GM21737 (cell line): ENCODE data around the gene ATP2B2.

Source experiments
- ATAC-seq: cut with Tn5 transposase; IDR thresholded peaks from one replicate; pipeline ENCODE4 v1.9.1; 2021; ENCODE audit warnings: mild to moderate bottlenecking, moderate library complexity; ENCODE audit not compliant: unreplicated experiment

Gene ATP2B2

GRCh38 chr3:10368512-10368911, 136.9 kb downstream of the ATP2B2 start:
- ATAC-seq, result no peak

GRCh38 chr3:10367506-10367905, 137.9 kb downstream of the ATP2B2 start:
- ATAC-seq, result no peak

- no peak for ATAC-seq
Observed at GRCh38 chr3:10366651-10367101, 138.7 kb downstream of the ATP2B2 start.

GRCh38 chr3:10365791-10366190, 139.6 kb downstream of the ATP2B2 start:
- ATAC-seq, result no peak

DNA sequence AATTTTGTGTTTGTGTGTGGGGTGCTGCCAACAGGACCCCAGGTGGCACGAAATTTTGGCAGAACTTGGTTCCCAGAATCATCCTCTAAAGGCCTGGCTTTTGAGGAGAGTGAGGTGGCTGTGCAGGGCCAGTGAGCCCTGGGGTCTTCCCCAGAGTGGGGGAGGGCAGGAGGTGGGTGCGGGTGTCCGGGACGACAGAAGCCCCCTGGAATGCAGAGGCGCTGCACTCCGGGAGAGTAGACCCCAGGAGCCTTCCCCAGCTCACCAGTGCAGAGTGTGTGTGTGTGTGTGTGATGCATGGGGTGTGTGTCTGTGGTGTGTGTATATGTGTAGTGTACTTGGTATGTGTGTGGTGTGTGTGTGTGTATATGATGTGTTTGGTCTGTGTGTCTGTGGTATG, 140.1 kb downstream of the ATP2B2 start:
- ATAC-seq, result no peak

DNA sequence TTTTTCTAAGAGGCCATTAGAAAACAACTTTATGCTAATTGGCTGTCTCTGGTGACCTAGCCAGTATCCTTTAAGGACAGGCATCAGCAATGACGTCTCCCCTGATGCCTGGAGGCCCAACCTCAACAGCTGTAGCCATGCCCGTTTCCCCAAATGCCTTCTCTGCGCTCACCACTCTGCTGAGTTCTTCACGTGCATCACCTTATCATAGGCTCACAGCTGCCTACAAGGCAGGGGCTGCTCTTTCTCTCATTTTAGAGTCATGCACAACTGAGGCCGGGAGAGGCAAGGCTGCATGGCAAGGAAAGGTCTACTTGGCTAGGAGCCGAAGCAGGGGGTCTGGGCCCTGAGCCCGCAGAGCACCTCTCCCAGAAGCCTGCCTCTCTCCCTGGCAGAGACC, 140.6 kb downstream of the ATP2B2 start:
- ATAC-seq, result no peak

GRCh38 chr3:10363935-10364334, 141.5 kb downstream of the ATP2B2 start:
- ATAC-seq, result no peak

GRCh38 chr3:10361375-10361774, 144.0 kb downstream of the ATP2B2 start:
- no peak for ATAC-seq

- ATAC-seq, result no peak
Observed at GRCh38 chr3:10360478-10360877, 144.9 kb downstream of the ATP2B2 start.

- no peak for ATAC-seq
Observed at GRCh38 chr3:10359761-10360161, 145.6 kb downstream of the ATP2B2 start.

- ATAC-seq, result no peak
Observed at GRCh38 chr3:10358309-10358980, 146.9 kb downstream of the ATP2B2 start.

DNA sequence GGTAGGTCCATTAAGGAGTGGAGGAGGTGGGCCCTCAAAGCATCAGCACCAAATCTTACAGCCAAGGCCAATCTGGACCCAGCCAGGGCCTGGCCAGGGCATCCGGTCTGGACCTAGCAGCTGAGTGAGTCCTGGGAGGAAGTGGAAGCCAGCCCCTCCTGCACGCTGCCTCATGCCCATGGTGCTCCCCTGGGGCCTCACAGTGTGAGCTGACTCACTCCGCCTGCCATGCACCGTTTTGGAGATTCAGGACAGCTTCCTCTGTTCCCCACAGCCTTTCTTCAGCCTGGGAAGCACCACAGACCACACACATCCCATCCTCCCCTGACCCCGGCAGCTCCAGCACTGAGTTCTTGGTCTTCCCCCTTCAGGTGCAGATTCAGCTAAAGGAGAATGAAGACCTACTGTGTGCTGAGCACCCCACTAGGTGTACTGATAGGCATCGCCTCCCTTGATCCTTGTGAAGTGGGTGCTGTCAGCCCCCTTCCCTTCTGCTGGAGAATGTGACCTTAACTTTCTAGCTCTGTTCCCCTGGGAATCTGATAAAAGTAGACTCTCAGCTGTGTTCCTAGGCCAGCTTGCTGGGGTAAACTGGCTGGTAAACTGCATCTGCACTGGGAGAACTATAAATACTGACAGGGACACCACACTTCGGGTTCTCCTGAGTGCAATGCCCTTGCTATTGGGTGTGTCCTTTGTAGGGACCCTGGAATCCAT, 147.6 kb downstream of the ATP2B2 start:
- ATAC-seq, result no peak

- no peak for ATAC-seq
Observed at GRCh38 chr3:10357095-10357494, 148.3 kb downstream of the ATP2B2 start.

DNA sequence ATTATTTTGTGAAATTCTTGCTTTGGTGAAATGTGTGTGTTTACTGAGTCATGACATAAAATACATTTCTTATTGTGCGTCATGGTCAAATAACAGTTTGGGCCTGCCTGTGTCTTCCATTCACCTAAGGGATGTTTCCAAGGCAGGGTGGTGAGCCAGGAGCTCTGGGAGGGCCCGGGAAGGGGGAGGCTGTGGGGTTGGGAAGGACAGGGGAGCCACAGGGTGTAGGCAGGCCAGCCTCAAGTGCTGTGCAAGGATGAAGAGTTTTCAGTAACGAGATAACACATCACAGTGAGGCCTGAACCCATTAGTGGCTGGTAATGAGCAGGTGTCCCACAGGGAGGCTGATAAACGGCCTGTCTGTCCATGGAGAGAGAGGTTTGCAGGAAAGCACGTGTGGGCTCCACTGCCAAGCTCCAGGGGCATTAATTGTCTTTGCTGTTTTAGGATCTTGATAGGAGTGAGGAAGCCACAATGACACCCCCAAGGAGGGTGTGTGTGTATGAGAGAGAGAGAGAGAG, 148.9 kb downstream of the ATP2B2 start:
- no peak for ATAC-seq

GRCh38 chr3:10354361-10355015, 150.9 kb downstream of the ATP2B2 start:
- no peak for ATAC-seq

DNA sequence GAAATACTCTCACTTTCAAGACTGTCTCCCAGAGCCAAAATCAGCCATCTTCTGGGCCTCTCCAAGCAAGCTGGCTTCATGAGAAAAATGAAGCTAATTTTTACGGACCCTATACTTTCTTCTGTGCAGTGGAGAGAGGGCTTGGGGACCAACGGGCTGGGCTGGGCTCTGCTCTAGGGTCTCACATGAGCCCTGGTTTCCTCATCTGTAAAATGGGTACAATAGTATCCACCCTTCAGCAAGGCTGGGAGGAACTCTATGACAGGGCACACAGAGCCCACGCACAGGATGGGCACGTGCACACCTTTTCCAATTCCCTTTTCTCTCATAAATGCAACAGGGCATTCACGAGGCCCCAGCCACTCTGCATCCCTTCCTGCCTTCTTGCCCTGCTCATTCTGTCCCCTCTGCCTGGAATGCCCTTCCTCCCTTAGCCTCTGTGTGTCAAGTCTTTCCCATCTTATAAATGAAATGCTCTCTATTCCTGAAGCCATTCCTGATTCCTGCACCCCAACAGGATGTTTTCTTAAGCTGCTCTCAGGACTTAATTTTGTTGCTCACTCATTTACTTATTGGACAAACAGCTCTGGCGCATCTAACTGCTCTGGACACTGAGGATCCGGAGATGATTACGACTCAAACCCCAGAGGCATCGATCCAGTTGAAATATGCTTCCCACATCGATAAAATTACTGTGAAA, 151.6 kb downstream of the ATP2B2 start:
- ATAC-seq, result no peak

DNA sequence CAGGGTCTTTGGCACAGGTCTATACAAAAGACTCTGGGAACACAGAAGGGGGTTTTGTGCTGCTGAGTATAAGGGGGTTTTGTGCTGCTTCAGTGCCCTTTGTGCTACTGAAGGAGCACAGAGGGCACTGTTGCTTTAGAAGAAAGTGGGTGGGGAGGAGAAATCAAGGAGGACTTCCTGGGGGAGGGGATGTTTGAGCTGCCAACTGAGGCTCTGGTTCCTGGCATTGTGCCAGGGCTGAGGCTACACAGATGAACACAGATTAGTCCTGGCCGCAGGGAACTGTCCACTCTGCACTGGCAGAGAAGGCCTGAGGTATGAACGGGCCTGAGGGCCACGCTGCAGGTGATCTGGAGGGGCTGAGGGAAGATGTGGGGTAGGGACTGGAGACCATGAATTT, 152.2 kb downstream of the ATP2B2 start:
- ATAC-seq, result no peak

DNA sequence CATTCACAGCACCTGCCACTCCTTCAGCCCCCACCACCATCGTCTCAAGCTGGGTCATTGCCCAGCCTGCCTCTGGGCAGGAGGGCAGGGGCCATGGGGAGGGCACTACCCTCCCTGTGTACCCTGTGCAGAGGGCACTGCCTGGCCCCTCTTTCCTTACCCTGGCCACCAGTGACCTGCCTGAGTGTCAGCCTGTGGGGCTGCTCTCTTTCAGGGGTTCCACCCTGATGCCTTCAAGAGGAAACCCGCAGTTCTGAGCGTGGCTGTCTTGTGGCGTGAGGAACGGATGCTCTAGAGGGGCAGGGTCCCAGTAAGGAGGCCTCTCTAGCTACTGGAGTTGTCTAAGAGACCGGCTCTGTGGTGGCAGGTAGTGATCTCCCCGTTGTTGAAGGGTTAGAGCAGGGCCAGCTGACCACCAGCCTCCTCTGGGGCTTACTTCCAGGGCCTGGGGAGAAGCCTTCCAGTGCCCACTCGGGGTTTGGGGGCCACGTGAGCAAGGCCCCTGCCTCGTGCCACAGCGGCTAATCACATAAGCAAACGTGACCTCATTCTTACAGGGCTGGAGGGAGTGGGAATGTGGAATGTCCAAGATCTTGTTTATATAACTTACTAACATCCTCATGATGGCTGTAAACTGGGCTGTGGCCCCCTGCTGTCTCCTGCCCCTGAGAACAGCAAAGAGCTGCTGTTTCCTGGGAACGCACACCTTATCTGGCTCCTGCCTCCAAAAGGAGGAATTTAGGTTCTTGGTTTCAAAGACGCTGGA, 153.1 kb downstream of the ATP2B2 start:
- ATAC-seq, result no peak

DNA sequence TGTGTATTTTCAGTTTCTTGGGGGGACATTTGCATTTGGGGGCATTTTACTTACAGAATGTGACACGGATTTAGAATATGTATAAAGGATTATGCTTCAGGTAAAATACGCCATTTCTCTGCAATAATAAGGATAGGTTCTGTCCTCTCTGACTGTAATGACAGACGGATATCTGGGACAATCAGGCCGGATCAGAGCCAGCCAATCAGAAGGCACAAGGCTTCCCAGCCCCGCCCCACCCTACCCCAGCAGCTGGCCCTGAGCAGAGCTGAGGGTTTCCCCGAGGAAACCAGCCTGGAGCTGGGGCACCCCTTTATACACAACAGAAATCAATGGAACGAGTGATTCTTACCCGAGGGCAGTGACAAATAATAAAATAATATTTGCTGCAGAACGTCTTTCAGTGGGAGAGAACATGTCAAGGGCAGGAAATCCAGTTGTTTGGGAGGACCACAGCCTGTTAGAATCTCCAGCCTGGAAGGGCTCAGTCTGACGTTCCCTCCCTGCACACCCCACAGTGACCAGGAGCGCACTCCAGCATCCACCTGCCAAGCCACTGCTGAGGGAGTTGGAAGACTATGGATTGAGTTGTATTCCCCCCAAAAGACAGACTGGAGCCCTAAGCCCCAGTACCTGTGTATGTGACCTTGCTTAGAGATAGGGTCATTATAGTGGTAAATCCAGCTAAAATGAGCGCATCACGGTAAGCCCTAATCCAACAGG, 154.2 kb downstream of the ATP2B2 start:
- no peak for ATAC-seq
